AG10803 (cell line): ENCODE results near the gene NKPD1.
A peak's percentile ranks its signal among the peaks of the same experiment; 100 is the strongest.

ENCODE experiments used
- DNase-seq: peaks from one replicate; pipeline ENCODE4 v3.0.0; 2010; ENCODE audit warnings: low read depth
- H3K4me3 ChIP-seq: 2 replicates; pipeline ENCODE4 v1.5.1; 2011; ENCODE audit warnings: mild to moderate bottlenecking, low read length, control low read depth
- TF ChIP-seq, protein P1 (sequence below): conservative IDR thresholded peaks from 2 replicates; pipeline ENCODE4 v1.5.1; 2011; ENCODE audit warnings: mild to moderate bottlenecking, low read length, control low read depth, inconsistent platforms

Gene NKPD1

DNA sequence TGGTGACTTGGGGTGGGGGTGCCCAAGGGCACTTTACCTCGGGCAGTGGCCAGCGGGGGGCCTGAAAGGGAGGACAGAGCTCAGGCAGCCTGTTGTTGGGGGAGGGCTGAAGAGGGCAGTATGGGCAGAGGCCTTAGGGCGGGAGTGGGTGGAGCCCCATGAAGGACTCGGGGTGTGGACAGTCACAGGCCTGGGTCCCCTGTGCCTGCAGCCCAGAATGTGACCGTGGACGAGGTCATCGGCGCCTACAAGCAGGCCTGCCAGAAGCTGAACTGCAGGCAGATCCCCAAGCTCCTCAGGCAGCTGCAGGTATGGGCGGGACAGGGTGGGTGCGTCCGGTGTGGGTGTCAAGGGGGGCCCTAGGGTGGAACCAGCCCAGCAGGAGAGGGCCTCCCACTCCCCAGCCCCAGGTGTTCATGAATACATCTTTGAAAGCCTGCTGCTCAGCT lies 22.5 kb downstream of the NKPD1 start:
- no peak overlapping the region for H3K4me3 ChIP-seq
- no peak for DNase-seq
- TF ChIP-seq, protein P1, sequence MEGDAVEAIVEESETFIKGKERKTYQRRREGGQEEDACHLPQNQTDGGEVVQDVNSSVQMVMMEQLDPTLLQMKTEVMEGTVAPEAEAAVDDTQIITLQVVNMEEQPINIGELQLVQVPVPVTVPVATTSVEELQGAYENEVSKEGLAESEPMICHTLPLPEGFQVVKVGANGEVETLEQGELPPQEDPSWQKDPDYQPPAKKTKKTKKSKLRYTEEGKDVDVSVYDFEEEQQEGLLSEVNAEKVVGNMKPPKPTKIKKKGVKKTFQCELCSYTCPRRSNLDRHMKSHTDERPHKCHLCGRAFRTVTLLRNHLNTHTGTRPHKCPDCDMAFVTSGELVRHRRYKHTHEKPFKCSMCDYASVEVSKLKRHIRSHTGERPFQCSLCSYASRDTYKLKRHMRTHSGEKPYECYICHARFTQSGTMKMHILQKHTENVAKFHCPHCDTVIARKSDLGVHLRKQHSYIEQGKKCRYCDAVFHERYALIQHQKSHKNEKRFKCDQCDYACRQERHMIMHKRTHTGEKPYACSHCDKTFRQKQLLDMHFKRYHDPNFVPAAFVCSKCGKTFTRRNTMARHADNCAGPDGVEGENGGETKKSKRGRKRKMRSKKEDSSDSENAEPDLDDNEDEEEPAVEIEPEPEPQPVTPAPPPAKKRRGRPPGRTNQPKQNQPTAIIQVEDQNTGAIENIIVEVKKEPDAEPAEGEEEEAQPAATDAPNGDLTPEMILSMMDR, result no peak

DNA sequence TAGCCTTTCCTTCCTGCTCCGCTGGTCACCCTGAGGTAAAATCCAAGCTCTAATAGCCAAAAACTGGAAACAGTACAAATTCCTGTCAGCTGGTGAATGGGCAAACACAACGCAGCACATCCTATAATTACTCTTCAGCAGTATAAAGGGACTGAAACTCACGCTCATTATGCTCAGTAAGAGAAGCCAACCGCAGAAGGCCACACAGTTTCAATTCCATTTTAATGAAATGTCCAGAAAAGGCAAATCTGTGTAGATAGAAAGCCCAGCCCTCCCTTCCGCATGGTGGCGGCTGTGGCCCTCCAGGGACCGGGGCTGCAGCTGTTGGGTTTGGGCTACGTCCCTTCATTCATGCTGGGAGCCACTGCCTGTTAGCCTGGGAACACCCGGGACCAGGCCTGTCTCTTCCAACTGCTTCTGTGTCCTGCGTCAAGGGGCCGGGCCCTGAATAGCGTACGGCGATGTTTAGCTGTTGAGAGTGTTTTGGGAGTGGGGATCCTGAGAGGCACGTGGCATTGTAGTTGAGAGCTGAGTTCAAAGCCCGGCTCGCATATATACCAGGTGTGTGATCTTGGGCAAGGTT lies 23.5 kb downstream of the NKPD1 start:
- DNase-seq, result no peak
- TF ChIP-seq, protein P1, result no peak
- no peak overlapping the region for H3K4me3 ChIP-seq

DNA sequence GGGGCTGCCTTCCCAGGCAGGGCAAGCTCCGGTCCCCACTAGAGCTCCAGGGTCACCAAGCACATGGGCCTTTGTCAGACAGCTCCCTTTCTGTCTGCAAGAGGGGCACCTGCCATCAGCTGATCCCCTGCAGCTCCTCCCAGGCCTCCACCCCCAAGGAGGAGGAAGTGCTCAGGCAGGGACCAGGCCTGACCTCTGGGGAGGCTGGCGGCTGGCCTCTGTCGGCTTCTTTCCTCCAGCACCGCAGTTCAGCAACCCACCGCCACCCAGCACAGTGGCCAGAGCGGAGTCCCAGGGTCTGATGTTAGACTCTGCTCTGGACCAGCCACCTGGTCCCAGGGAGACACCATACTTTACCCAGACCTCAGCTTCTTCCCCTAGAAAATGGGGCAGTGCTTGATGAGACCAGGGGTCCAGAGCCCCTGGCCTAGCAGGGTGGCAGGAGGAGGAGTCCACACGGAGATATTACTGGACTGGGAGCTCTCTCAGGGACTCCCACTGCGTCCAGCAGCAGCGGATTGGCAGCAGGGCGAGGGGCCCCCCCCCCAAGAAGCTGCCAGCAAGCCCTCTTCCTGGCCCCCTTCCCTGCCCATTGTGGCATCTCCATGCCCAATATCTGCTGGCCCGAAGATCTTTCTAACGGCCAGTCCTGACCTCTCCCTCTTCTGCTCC lies 24.1 kb downstream of the NKPD1 start:
- DNase-seq, result no peak
- H3K4me3 ChIP-seq, result no peak overlapping the region
- TF ChIP-seq, protein P1, result no peak

- no peak overlapping the region for H3K4me3 ChIP-seq
- no peak for DNase-seq
- TF ChIP-seq, protein P1, result no peak
These were observed 25.5 kb downstream of the NKPD1 start for GRCh38 chr19:45135176-45135885.

- TF ChIP-seq, protein P1, result no peak
- DNase-seq, result no peak
- no peak overlapping the region for H3K4me3 ChIP-seq
These were observed 27.1 kb downstream of the NKPD1 start for GRCh38 chr19:45133661-45134060.

DNA sequence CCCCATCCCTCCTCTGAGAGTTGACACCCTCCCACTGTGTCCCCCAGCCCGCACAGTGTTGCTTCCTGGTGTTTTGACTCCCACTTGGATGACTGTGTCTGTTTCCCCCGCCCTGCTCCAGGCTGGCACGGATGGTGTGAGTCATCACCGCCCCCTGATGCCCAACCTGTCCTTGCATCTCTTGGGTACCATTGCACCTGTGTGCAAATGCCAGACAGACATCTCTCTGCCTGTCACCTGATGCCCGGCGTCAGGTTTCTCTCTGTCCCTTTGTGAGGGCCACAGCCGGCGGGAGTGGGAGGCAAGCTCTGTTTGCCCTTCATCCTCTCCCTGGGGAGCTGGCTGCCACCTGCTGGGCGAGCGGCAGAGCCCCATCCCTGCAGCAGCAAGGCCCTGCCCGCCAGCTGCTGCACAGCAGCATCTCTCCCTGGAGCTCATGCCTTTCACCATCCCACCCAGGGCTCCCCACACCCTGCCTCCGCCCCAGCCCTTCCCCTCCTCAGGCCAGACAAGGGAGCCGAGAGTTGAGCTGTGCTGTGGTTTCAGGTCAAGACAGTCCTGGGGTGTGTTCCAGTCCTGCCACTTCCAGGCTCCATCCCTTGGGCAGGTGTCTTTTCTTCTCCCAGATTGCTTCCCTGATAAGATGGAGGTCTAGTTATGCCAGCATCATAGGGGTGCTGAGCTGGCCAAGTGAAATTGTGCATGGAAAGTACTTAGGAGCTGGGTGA lies 29.7 kb downstream of the NKPD1 start:
- TF ChIP-seq, protein P1, result peak; percentile 22; the same call in 1 of the 2 replicates
- no peak for DNase-seq
- H3K4me3 ChIP-seq, result no peak overlapping the region
